Muscle layer of colon (tissue), 2 donors: ENCODE data around the gene WDR81.
"Not testable (repeated sequence)": the region's sequence is repeated elsewhere in the genome, so short reads cannot be mapped to it uniquely, and the experiment has no call there.

ENCODE experiments used
- H3K27ac ChIP-seq: one replicate; pipeline ENCODE4 v1.7.0; 2013; ENCODE audit warnings: low read depth, mild to moderate bottlenecking, low read length, moderate library complexity
- H3K27me3 ChIP-seq, 2 donors: one replicate each; pipeline ENCODE4 v1.7.0; 2013; ENCODE audit warnings: low read length in 2 of 2, mild to moderate bottlenecking in 2 of 2; ENCODE audit not compliant: insufficient read depth in 2 of 2, control insufficient read depth in 1 of 2
- H3K36me3 ChIP-seq: one replicate; pipeline ENCODE4 v1.7.0; 2013; ENCODE audit warnings: mild to moderate bottlenecking, low read length; ENCODE audit not compliant: insufficient read depth
- H3K4me1 ChIP-seq: one replicate; pipeline ENCODE4 v1.7.0; 2013; ENCODE audit warnings: mild to moderate bottlenecking, low read length; ENCODE audit not compliant: insufficient read depth
- H3K4me3 ChIP-seq, 2 donors: one replicate each; pipeline ENCODE4 v1.7.0; 2013; ENCODE audit warnings: low read length in 2 of 2, low read depth in 1 of 2, mild to moderate bottlenecking in 1 of 2, moderate library complexity in 1 of 2
- H3K9ac ChIP-seq: one replicate; pipeline ENCODE4 v1.7.0; 2013; ENCODE audit warnings: low read length
- H3K9me3 ChIP-seq: one replicate; pipeline ENCODE4 v1.7.0; 2013; ENCODE audit warnings: mild to moderate bottlenecking, low read length
- donor health status: abdominal sarcoma.
- donor health status: Adenocarcinoma of cecum.

Gene WDR81

GRCh38 chr17:1735418-1735817, 10.9 kb downstream of the WDR81 start:
- no peak overlapping the region for H3K4me3 ChIP-seq
- peaks cover 38% of the 10 kb centered on the region for H3K36me3 ChIP-seq
- H3K9ac ChIP-seq, result no peak overlapping the region
- no peaks in the 10 kb centered on the region for H3K27me3 ChIP-seq
- H3K4me1 ChIP-seq, result peaks cover 3% of the 10 kb centered on the region
- no peaks in the 10 kb centered on the region for H3K9me3 ChIP-seq
- no peak overlapping the region for H3K27ac ChIP-seq

GRCh38 chr17:1735834-1736347, 11.4 kb downstream of the WDR81 start:
- Histone ChIP-seq H3K4me3 (no peak overlapping the region), H3K9me3 (no peaks in the 10 kb centered on the region), H3K9ac (no peak overlapping the region), H3K4me1 (no peaks in the 10 kb centered on the region), H3K27ac (no peak overlapping the region), H3K36me3 (peaks cover 38% of the 10 kb centered on the region), H3K27me3 (no peaks in the 10 kb centered on the region)

GRCh38 chr17:1736348-1737281, 12.1 kb downstream of the WDR81 start:
- Histone ChIP-seq H3K27ac (no peak overlapping the region), H3K36me3 (peaks cover 34% of the 10 kb centered on the region), H3K9ac (no peak overlapping the region), H3K4me1 (no peaks in the 10 kb centered on the region), H3K9me3 (no peaks in the 10 kb centered on the region), H3K4me3 (no peak overlapping the region), H3K27me3 (no peaks in the 10 kb centered on the region)

- no peak overlapping the region for H3K9ac ChIP-seq
- no peaks in the 10 kb centered on the region for H3K9me3 ChIP-seq
- H3K27ac ChIP-seq, result no peak overlapping the region
- H3K4me3 ChIP-seq, result no peak overlapping the region
- no peaks in the 10 kb centered on the region for H3K4me1 ChIP-seq
- H3K27me3 ChIP-seq, result no peaks in the 10 kb centered on the region
- peaks cover 33% of the 10 kb centered on the region for H3K36me3 ChIP-seq
Observed at GRCh38 chr17:1737531-1738291, 13.2 kb downstream of the WDR81 start.

GRCh38 chr17:1741899-1742298, 17.4 kb downstream of the WDR81 start:
- H3K36me3 ChIP-seq, H3K27ac ChIP-seq, H3K9me3 ChIP-seq, H3K4me1 ChIP-seq, H3K27me3 ChIP-seq, H3K9ac ChIP-seq, H3K4me3 ChIP-seq: not testable (repeated sequence)

- Histone ChIP-seq H3K4me1 (no peaks in the 10 kb centered on the region), H3K27ac (no peak within 1 kb of the TSS), H3K36me3 (peaks cover under 1% of the 10 kb centered on the region), H3K9me3 (no peaks in the 10 kb centered on the region), H3K9ac (no peak within 1 kb of the TSS), H3K4me3 (no peak within 1 kb of the TSS), H3K27me3 (no peaks in the 10 kb centered on the region)
Observed at GRCh38 chr17:1742371-1743087, 18.0 kb downstream of the WDR81 start, which contains the start of gene SERPINF2. Gene SERPINF2 (plus strand): TSS chr17:1742871. CDS start chr17:1744996, 2,125 bp downstream.

- no peaks in the 10 kb centered on the region for H3K4me1 ChIP-seq
- no peak overlapping the region for H3K27ac ChIP-seq
- no peaks in the 10 kb centered on the region for H3K9me3 ChIP-seq
- H3K9ac ChIP-seq, result no peak overlapping the region
- no peaks in the 10 kb centered on the region for H3K36me3 ChIP-seq
- no peaks in the 10 kb centered on the region for H3K27me3 ChIP-seq
- no peak overlapping the region for H3K4me3 ChIP-seq
Observed at GRCh38 chr17:1743088-1743439, 18.6 kb downstream of the WDR81 start.

GRCh38 chr17:1744551-1745512, 20.3 kb downstream of the WDR81 start:
- Histone ChIP-seq H3K36me3 (no peaks in the 10 kb centered on the region), H3K4me3 (no peak overlapping the region), H3K27ac (no peak overlapping the region), H3K9me3 (no peaks in the 10 kb centered on the region), H3K4me1 (no peaks in the 10 kb centered on the region), H3K9ac (no peak overlapping the region), H3K27me3 (no peaks in the 10 kb centered on the region)

GRCh38 chr17:1745513-1746020, 21.1 kb downstream of the WDR81 start:
- Histone ChIP-seq H3K9me3 (no peaks in the 10 kb centered on the region), H3K36me3 (no peaks in the 10 kb centered on the region), H3K9ac (no peak overlapping the region), H3K27ac (no peak overlapping the region), H3K4me1 (no peaks in the 10 kb centered on the region), H3K27me3 (no peaks in the 10 kb centered on the region), H3K4me3 (no peak overlapping the region)

GRCh38 chr17:1746975-1747543, 22.6 kb downstream of the WDR81 start:
- Histone ChIP-seq H3K27me3 (no peaks in the 10 kb centered on the region), H3K4me3 (no peak overlapping the region), H3K9me3 (no peaks in the 10 kb centered on the region), H3K27ac (no peak overlapping the region), H3K9ac (no peak overlapping the region), H3K36me3 (no peaks in the 10 kb centered on the region), H3K4me1 (no peaks in the 10 kb centered on the region)
